ENCODE data around the gene PON2. TPM values are rescaled to one million over a fixed set of nuclear protein-coding genes. Genes with fewer than 3 reads are reported as not detected.

Gene PON2
- total and polyA plus RNA-seq, 2 of the 13 experiments (the other 11 are each of a cell fraction or from before 2014, with no cell fraction given), result 202 to 217 TPM

- TF ChIP-seq CENPT (CRISPR knock-in tag; IDR thresholded peaks at IDR 0.05; ENCODE audit: low read depth), result no peak
- TF ChIP-seq, protein P1, sequence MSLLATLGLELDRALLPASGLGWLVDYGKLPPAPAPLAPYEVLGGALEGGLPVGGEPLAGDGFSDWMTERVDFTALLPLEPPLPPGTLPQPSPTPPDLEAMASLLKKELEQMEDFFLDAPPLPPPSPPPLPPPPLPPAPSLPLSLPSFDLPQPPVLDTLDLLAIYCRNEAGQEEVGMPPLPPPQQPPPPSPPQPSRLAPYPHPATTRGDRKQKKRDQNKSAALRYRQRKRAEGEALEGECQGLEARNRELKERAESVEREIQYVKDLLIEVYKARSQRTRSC (CRISPR knock-in tag; IDR thresholded peaks at IDR 0.05; ENCODE audit: low read depth), result no peak
- TF ChIP-seq, protein P2, sequence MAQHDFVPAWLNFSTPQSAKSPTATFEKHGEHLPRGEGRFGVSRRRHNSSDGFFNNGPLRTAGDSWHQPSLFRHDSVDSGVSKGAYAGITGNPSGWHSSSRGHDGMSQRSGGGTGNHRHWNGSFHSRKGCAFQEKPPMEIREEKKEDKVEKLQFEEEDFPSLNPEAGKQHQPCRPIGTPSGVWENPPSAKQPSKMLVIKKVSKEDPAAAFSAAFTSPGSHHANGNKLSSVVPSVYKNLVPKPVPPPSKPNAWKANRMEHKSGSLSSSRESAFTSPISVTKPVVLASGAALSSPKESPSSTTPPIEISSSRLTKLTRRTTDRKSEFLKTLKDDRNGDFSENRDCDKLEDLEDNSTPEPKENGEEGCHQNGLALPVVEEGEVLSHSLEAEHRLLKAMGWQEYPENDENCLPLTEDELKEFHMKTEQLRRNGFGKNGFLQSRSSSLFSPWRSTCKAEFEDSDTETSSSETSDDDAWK (CRISPR knock-in tag; IDR thresholded peaks at IDR 0.05), result no peak
- TF ChIP-seq SP2 (CRISPR knock-in tag; IDR thresholded peaks at IDR 0.05), result peak; percentile 50; the same call in 1 of the 2 replicates
- TF ChIP-seq MEIS2 (CRISPR knock-in tag; IDR thresholded peaks at IDR 0.05), result peak; percentile 80
- TF ChIP-seq RXRB (CRISPR knock-in tag; IDR thresholded peaks at IDR 0.05; ENCODE audit: borderline replicate concordance), result peak; percentile 40; the same call in 1 of the 2 replicates
- TF ChIP-seq ZNF121 (CRISPR knock-in tag; IDR thresholded peaks at IDR 0.05), result 0 out of 2 replicates have a peak, but pooled peaks have one; percentile 45
- TF ChIP-seq, protein P3, sequence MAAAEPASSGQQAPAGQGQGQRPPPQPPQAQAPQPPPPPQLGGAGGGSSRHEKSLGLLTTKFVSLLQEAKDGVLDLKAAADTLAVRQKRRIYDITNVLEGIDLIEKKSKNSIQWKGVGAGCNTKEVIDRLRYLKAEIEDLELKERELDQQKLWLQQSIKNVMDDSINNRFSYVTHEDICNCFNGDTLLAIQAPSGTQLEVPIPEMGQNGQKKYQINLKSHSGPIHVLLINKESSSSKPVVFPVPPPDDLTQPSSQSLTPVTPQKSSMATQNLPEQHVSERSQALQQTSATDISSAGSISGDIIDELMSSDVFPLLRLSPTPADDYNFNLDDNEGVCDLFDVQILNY (CRISPR knock-in tag; conservative IDR thresholded peaks at IDR 0.05), result peak; percentile 49; the same call in 1 of the 2 replicates
- peak; percentile 87 to 93 for TF ChIP-seq HMGXB4 (CRISPR knock-in tag; IDR thresholded peaks at IDR 0.05; ENCODE audit: borderline replicate concordance in 1 of 2, low read depth in 1 of 2)
- TF ChIP-seq TFE3 (CRISPR knock-in tag; IDR thresholded peaks at IDR 0.05), result peak; percentile 6; the same call in 1 of the 2 replicates
- TF ChIP-seq ZNF747 (CRISPR knock-in tag; IDR thresholded peaks at IDR 0.05; ENCODE audit: borderline replicate concordance), result no peak; the same call in 1 of the 2 replicates
- TF ChIP-seq RAD51 (IDR thresholded peaks at IDR 0.05; ENCODE audit: borderline replicate concordance), result no peak
- no peak for TF ChIP-seq ZNF839 (CRISPR knock-in tag; IDR thresholded peaks at IDR 0.05; ENCODE audit: borderline replicate concordance)
- no peak for TF ChIP-seq HOXA9 (CRISPR knock-in tag; IDR thresholded peaks at IDR 0.05; ENCODE audit: borderline replicate concordance)
- TF ChIP-seq ZNF772 (CRISPR knock-in tag; IDR thresholded peaks at IDR 0.05), result peak; percentile 74
- TF ChIP-seq ZNF670 (CRISPR knock-in tag; IDR thresholded peaks at IDR 0.05; ENCODE audit: borderline replicate concordance), result peak; percentile 31; the same call in 1 of the 2 replicates
- TF ChIP-seq ZNF468 (CRISPR knock-in tag; IDR thresholded peaks at IDR 0.05), result 0 out of 2 replicates have a peak, but pooled peaks have one; percentile 28
- TF ChIP-seq ZNF570 (CRISPR knock-in tag; IDR thresholded peaks at IDR 0.05; ENCODE audit: borderline replicate concordance), result no peak; the same call in 1 of the 2 replicates
- TF ChIP-seq NFATC3 (CRISPR knock-in tag; IDR thresholded peaks at IDR 0.05), result 0 out of 2 replicates have a peak, but pooled peaks have one; percentile 56
- TF ChIP-seq ZNF841 (CRISPR knock-in tag; IDR thresholded peaks at IDR 0.05; ENCODE audit: borderline replicate concordance), result no peak
- peak; percentile 70; the same call in 1 of the 2 replicates for TF ChIP-seq ZNF816 (CRISPR knock-in tag; IDR thresholded peaks at IDR 0.05; ENCODE audit: borderline replicate concordance)
These were observed at the start of gene PON2 (continued) for GRCh38 chr7:95434557-95435421.

Measured in HepG2 (cell line).